SK-N-MC (cell line): ENCODE results near the gene ADD1.

Source experiments
- EZH2 ChIP-seq: fragments of 200-600 bp; sonication (generic); IDR thresholded peaks from one replicate; pipeline ENCODE4 v1.6.1; 2017; ENCODE audit warnings: antibody characterized with exemption
- FOXP2 ChIP-seq: optimal IDR thresholded peaks from 2 replicates; pipeline ENCODE3; 2011; ENCODE audit warnings: mild to moderate bottlenecking, moderate library complexity; ENCODE audit not compliant: insufficient read depth; ENCODE audit errors: extremely low read length, control extremely low read depth
- POLR2AphosphoS5 ChIP-seq: IDR thresholded peaks from 2 replicates; pipeline ENCODE4 v1.6.1; 2012; ENCODE audit warnings: mild to moderate bottlenecking, low read depth, low read length, borderline replicate concordance

- no peak for TF ChIP-seq EZH2
- no peak for TF ChIP-seq POLR2AphosphoS5
- no peak for TF ChIP-seq FOXP2
Measured at GRCh38 chr4:2859514-2859913, 15.9 kb downstream of the ADD1 start.
